Endometrial microvascular endothelial cells (primary cell): ENCODE measurements around the gene POLD1. TPM values are rescaled to one million over a fixed set of nuclear protein-coding genes. Genes with fewer than 3 reads are reported as not detected.

ENCODE experiments used
- in situ Hi-C: cut with HindIII; loops from 2 replicates; pipeline ENCODE4 v1.10.0; 2017; ENCODE audit warnings: low sequenced_read_pairs, low pct_unique_long_range_greater_than_20kb; ENCODE audit errors: inconsistent ontology term
- total RNA-seq: library from RNA; depleted of rRNA; stranded (reverse); fragments of >200 nt; gene quantifications from one replicate; pipeline ENCODE4 v1.2.3, GENCODE V29; 2015; ENCODE audit errors: inconsistent ontology term

Gene POLD1
- total RNA-seq, 1 donor from 2014 or later: 63.2 TPM

DNA sequence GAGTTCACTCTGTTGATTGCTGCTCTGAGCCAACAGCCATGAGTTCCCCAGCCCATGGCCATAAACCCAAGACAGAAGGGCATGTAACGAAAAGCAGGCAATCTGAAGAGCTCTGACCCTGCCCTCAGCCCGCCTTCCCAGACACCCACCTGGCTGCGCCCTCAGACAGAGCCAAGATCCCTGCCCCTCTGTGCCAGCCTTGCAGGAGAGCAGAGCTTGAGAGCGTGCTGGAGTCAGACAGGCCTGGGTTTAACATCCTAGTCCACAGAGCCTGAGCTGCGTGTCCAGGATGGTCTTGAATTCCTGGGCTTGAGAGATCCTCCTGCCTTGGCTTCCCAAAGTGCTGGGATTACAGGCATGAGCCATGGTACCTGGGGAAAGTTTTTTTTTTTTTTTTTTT, 73.2 kb downstream of the POLD1 start:
- in situ Hi-C loops: no loop called here

DNA sequence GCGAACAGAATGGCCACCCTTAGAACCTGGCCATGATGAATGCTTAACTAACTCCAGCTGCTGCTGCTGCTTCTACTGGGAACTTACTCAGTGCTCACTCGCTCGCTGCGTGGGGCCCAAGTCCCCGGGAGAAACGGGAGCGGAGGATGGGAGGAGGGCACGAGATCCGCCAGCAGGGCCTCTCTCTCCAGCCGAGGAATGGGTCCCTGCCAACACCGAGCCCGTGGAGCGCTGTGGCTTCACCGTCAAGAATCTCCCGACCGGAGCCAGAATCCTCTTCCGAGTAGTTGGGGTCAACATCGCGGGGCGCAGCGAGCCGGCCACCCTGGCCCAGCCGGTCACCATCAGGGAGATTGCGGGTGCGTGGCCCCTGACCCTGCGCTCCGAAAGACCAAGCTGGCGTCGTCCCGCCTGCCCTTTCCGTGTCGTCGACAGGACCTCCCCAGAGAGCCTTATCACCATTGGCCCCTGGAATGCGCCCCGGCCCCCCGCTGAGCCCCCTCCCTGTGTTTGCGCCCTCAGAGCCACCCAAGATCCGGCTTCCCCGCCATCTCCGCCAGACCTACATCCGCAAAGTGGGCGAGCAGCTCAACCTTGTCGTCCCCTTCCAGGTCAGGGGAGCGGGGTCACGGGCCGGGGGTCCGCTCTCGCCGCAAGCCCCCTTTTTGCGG, 74.4 kb downstream of the POLD1 start:
- in situ Hi-C loops: no loop called here

DNA sequence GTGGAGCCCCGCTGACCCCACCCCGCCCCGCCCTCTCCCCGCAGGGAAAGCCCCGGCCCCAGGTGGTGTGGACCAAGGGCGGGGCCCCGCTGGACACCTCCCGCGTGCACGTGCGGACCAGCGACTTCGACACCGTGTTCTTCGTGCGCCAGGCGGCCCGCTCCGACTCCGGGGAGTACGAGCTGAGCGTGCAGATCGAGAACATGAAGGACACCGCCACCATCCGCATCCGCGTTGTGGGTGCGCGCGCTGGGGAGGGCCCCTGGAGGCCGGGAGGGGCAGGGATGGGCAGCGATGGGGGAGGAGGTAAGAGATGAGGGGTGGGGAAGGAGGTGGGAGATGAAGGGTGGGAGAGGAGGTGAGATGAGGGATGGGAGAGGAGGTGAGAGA, 74.9 kb downstream of the POLD1 start:
- in situ Hi-C loops: no loop called here

DNA sequence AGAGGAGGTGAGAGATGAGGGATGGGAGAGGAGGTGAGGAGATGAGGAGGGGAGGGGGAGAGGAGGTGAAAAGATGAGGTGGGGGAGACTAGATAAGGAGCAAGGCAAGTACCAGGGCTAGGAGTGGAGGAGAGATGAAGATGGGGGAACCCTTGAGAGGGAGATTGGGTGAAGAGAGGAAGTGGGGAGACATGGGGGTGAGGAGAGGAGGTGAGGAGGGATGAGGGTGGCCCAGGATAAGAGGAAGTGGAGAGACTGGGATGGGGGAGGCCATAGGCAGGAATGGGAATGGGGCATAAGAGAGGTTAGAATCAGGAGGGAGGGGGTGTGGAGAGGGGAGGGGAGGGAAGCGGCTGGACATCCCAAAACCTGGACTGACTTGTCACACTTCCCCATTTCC, 75.5 kb downstream of the POLD1 start:
- in situ Hi-C loops: no loop called here

DNA sequence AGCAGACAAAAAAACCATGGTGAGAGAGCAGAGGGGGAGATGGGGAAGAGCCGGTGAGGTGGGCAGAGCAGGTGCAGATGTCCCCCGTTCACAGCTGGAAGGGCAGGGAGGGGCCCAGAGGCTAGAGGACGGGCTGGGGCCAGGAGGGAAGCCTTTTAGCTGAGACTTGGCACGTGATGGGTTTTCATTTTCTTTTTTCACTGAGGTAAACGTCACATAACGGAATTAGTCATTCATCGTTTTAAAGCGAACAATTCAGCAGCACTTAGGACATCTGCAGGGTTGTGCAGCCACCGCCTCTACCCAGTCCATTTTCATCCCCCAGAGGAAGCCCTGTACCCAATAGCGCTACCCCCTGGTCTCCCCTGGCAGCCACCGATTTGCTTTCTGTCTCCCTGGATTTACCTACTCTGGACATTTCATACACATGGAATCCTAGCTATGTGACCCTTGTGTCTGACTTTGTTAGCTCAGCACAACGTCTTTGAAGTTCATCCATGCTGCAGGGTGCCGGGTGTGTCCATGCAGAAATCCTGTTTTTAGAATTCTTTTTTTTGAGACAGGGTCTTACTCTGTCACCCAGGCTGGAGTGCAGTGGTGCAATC, 76.1 kb downstream of the POLD1 start:
- in situ Hi-C loops: no loop called here

DNA sequence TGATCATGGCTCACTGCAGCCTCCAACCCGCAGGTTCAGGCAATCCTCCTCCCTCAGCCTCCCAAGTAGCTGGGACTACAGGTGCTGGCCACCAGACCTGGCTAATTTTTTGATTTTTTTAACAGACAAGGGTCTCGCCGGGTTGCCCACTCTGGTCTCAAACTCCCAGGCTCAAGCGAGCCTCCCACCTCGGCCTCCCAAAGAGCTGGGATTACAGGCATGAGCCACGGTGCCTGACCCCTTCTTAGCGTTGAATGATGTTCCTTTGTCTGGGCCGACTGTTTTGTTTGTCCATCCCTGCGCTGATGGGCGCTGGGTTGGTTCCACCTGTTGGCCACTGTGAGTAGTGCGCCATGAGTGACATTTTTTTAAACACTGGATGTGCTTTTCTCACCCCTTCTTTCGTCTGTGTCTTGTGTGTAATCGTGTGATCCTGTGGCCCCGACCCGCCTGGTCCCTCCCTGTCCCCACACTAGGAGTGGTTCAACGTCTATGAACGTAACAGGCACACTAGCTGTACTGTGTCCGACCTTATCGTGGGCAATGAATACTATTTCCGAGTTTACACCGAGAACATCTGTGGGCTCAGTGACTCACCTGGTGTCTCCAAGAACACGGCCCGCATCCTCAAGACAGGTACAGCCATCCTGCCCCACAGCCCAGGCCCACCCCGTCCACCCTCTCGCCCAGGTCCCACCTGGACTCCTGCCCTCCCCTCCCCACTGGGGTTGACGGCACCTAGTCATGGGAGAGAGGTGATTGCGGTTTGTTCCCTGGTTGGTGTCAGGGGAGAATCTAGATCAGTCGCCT, 77.1 kb downstream of the POLD1 start:
- in situ Hi-C loops: no loop called here

DNA sequence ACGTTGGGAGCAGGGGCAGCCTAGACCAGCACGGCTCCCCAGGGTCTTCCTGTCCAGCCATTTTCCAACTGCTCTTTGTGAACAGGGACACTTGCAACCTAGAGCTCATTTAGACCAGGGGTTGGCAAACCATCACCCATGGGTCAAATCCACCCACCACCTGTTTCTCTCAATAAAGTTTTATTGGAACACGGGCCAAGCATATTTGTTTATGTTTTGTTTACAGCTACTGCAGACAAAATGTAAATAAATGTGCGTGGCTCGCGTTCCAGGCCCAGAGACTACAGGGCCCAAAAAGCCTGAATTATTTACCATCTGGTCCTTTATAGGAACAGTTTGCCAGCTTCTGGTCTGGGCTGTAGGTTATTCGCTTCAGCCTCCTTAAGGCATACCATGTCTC, 78.8 kb downstream of the POLD1 start:
- in situ Hi-C loops: no loop called here

DNA sequence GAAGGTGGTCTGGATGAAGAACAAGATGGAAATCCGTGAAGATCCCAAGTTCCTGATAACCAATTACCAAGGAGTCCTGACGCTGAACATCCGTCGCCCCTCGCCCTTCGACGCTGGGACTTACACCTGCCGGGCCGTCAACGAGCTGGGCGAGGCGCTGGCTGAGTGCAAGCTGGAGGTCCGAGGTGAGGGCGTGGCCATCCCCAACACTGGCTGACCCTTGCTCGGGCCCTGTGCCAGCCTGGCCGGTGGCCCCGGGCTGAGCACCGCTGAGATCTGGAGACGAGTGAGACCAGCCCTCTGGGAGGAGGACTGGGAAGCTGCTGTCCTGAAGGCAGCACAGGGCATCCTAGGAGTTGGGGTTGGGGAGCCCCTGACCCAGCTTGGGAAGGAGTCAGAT, 80.2 kb downstream of the POLD1 start:
- in situ Hi-C loops: no loop called here

DNA sequence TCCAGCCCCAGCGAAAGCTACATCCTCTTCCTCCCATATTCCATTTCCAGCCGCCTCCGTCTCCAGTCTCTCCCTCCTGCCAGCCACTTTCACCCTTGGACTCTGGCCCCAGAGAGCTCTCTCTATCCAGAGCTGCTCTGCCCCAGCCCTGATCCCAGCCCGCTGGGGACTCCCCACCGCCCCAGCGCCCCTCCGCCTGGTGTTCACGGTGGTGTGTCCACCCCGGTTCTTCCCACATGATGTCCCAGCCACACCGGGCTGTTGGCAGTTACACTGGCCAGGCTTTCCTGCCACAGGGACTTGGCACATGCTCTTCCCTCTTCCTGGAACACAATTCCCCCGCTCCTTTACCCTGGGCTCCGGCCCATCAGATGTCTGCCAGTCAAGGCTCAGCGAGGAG, 80.9 kb downstream of the POLD1 start:
- in situ Hi-C loops: no loop called here

DNA sequence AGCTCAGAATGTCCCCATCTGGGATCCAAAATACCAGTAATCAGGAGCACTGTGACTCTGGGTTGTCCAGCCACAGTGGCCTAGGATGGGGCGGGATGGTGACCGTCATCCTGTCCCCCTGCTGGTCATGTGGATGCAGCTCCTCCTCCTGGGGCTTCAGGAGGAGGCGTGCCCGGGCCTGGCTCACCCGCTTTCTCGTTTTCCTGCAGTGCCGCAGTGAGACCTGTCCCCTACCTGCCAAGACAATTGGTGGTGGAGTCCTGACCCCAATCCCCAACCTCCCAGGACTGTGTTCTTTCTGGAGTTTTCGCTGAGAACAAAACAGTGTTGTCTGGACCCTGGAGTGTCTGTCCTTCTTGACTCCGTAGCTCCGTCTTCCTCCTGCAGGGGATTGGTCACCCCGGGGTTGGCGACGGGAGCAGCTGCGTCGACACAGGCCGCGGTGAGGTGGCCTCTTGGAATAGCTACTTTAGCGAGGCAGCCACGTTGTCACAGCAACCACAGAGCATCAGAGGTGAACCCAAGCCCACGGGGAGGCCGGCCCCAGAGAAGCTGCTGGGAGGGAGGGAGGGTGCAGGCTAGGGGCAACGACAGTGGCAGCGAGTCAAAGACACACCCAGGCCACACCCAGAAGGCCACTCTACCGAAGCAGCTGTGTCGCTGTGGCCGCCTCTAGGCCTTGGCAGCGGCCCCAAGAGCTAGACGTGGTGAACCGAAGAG, 82.0 kb downstream of the POLD1 start:
- in situ Hi-C loops: no loop called here

DNA sequence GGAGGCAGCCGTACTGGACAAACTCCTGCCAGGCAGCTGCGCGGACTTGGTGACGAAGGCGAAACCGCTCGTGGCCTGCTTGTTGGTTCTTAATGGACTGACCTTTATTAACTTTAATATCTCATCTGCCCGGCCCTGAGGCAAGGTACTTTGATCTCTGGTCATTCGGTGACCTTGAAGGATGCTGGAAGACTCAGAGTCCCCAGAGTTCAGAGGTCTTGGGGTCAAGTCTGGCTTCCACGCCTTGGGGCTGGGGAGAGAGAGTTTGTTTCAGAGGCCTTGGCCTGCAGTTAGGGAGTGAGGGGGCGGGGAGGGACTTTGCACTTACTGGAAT, 82.5 kb downstream of the POLD1 start:
- in situ Hi-C loops: no loop called here

DNA sequence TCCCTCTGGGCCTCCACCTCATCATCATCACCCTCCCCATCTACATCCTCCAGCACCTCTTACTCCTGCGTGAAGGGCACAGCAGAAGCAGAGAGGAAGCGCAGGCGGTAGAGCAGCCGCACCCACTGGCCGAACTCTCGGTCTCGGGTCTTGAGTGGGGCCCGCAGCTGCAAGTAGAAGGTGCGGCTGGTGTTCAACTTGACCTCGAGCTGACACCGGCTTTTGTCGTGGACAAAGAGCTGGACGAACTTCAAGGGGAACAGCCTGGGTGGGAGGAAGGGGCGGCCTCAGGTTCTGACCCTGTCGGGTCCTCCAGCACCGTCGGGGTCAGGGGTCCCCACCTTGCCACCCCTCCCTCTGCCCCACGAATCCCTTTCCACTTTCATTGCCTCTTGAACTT, 83.4 kb downstream of the POLD1 start:
- in situ Hi-C loops: no loop called here

Other genes with a start within 250 kb of the POLD1 start
- not detected for gene IZUMO2, start 221.1 kb upstream of the POLD1 start, total RNA-seq
- not detected for gene MYH14, start 180.7 kb upstream of the POLD1 start, total RNA-seq
- not detected for gene KCNC3, start 55.0 kb upstream of the POLD1 start, total RNA-seq
- gene NAPSA, start 18.7 kb upstream of the POLD1 start, total RNA-seq: not detected
- 76.6 TPM for gene NR1H2, start 7.9 kb upstream of the POLD1 start, total RNA-seq
- gene SPIB, start 34.6 kb downstream of the POLD1 start, total RNA-seq: not detected
- not detected for gene MYBPC2, start 48.5 kb downstream of the POLD1 start, total RNA-seq
- gene EMC10, start 92.2 kb downstream of the POLD1 start, total RNA-seq: 125 TPM
- gene GARIN5A, start 92.5 kb downstream of the POLD1 start, total RNA-seq: not detected
- gene JOSD2, start 126.8 kb downstream of the POLD1 start, total RNA-seq: 25.9 TPM
- gene ASPDH, start 129.6 kb downstream of the POLD1 start, total RNA-seq: not detected
- not detected for gene LRRC4B, start 184.1 kb downstream of the POLD1 start, total RNA-seq